Measurements from ENCODE around the gene MAP3K4.
A peak's percentile ranks its signal among the peaks of the same experiment; 100 is the strongest.
"Not testable (repeated sequence)": the region's sequence is repeated elsewhere in the genome, so short reads cannot be mapped to it uniquely, and the experiment has no call there.

Gene MAP3K4

DNA sequence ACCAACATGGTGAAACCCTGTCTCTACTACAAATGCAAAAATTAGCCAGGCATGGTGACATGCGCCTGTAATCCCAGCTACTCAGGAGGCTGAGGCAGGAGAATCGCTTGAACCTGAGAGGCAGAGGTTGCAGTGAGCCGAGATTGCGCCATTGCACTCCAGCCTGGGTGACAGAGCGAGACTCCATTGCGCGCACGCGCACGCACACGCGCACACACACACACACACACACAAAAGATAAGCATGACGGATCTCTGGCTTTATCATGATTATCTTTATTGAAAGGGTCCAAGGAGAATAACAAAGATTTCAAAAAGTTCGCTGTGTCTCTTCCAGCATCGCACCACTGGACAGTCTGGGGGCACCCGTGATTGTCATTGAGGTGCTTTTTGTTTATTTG is 19.0 kb upstream of the MAP3K4 start:
- not testable (repeated sequence) for DNase-seq

GRCh38 chr6:160973311-160974250 is 18.0 kb upstream of the MAP3K4 start:
- DNase-seq, result no peak

DNA sequence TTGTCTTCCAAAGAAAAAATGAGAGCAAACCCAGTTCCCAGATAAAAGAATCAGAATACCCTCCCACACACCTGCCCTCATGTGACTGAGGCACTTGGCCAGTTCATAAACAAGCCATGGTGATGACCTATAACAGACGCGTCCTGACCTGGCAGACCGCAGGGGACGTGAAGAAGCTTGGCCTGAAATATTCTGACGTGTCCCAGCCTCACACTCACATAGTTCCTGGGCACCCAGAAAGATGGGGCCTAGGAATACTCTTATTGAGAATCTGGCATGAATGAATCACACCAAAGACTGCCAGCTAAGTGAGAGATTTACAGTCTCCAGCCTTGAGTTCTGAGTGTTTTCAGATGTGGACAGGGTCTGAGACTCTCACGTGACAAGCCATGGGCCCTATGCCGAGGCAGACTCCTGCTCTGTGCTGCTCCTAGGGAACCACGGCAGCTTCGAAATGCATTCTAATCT is 17.2 kb upstream of the MAP3K4 start:
- DNase-seq, result no peak

DNA sequence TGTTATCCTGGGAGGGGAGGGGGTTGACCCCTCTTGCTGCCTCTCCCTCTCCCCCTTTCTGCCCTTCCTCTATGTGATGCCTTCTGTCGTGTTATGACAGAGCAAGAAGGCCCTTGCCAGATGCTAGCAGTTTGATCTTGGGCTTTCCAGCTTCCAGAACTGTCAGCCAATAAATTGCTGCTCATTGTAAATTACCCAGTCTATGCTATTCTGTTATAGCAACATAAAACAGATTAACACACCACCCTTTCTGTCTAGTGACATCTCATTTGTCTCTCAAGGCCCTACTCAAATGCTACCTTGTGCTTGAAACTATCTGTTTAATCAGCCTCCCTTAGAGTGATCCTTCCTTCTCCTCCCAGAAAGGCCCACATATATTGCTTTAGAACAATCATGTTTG is 16.4 kb upstream of the MAP3K4 start:
- no peak for DNase-seq

DNA sequence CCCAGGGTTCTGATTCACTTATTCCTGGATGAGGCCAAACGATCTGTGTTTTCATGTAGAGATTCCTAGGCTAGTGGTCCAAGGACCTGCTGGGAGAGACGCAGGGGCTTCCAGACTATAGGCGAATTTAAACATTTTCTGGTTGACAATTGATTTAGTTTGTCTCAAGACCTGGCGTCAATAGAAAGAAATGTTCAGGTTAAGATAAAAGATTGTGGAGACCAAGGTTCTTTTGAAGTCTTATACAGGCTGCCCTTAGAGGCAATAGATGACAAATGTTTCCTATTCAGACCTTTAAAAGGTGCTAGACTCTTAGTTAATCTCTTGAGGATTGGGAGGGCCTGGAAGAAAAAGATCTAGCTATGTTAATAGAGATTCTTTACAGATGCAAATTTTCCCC is 15.6 kb upstream of the MAP3K4 start:
- DNase-seq, result not testable (repeated sequence)

- no peak for DNase-seq
These were observed 13.2 kb upstream of the MAP3K4 start for GRCh38 chr6:160978141-160978901.

GRCh38 chr6:160979061-160979708 is 12.4 kb upstream of the MAP3K4 start:
- DNase-seq, result no peak

DNA sequence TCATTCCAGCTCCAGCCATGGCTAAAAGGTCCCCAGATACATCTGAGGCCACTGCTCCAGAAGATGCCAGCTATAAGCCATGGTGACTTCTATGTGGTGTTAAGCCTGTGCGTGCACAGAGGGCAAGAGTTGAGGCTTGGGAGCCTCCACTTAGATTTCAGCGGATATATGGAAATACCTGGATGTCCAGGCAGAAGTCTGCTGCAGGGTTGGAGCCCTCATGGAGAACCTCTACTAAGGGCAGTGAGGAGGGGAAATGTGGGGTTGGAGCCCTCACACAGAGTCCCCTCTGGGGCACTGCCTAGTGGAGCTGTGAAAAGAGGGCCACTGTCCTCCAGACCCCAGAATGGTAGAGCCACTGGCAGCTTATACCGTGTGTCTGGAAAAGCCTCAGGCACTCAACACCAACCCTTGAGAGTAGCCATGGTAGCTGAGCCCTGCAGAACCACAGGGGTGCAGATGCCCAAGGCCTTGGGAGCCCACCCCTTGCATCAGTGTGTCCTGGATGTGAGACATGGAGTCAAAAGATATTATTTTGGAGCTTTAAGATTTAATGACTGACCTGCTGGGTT is 8.1 kb upstream of the MAP3K4 start:
- DNase-seq, result not testable (repeated sequence)

- DNase-seq, result no peak
These were observed 4.7 kb upstream of the MAP3K4 start for GRCh38 chr6:160986851-160987250.

DNA sequence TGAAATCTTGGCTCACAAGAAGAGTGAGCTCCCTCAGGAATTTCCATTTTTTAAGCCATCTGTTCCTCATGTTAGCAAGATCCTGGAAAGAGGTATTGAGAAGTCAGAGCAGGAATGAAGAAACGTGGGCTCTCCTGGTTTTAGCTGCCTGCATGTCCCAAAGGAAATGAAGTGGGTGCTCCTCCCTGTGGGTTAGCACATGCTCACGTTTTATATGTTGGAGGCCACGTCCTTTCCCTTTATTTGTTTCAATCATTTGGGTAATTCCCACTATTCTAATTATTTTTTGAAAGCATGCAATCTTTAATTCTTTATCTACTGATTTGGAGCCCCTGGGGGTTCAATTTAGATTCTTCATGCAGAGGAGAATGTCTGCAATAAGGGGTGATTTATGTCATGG is 4.3 kb upstream of the MAP3K4 start:
- DNase-seq, result no peak

- no peak for DNase-seq
These were observed 643 bp upstream of the MAP3K4 start for GRCh38 chr6:160990847-160991405.

DNA sequence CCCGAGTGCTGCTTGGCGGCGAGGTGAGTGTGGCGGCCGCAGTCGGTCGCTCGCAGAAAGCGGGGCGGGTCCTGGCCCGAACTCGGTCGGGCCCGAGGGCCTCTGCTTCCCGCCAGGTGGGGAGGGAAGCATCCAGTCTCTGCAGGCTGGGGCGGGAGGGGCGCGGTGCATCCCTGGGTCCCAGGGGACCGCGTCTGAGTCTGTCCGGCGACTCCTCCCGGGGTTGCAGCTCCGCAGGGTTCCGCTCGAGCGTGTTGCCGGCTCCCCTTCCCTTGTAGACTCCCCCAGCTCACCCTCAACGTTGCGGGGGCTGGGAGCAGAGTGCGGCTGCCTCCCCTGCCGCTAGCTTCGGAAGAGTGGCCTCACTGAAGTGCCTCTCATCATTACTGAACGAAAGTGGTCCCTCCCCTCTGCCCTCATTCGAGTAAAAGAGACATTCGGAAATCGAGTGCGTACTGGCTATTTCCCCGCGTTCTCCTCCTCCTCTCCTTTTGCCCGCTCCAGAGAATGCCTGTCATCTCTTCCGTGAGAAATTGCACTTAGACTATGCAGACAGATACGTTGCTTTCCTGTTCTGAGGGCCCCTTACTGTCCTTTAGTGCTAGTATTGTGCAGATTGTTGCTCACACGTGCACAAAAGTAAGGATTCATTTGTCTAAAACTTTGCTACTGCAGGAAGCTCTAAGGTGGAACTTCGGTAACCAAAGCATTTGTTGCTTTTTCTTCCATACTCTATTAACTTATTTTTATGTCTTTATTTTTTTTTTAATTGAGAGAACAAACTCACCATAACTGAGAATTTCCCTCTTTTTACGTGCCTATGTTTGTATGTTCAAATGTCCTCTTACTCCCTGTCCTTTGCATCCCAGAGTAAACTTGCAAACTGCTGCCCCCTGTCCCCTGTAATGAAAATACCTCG is 751 bp downstream of the MAP3K4 start:
- no peak for DNase-seq

GRCh38 chr6:160992980-160993314 is 1.4 kb downstream of the MAP3K4 start:
- DNase-seq, result no peak

DNA sequence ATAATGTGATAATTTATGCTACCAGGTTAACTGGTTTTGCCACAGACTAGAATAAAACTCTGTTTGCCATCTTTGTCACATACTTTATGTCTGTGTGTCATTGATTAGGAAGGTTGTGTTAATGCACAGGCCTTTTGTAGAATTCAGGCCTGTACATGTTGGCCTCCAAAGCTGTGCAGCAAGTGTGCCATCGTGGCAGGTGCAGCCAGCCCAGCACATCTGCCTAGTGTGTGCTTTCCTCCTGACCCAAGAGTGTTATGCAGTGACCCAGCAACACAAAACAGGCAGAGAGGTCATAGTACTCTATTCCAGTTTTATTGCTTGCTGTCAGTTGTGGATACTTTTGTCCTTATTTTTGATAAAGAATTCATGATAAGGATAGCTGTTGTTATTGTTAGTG is 3.7 kb downstream of the MAP3K4 start:
- DNase-seq, result no peak

GRCh38 chr6:160996131-160996601 is 4.6 kb downstream of the MAP3K4 start:
- DNase-seq, result no peak

DNA sequence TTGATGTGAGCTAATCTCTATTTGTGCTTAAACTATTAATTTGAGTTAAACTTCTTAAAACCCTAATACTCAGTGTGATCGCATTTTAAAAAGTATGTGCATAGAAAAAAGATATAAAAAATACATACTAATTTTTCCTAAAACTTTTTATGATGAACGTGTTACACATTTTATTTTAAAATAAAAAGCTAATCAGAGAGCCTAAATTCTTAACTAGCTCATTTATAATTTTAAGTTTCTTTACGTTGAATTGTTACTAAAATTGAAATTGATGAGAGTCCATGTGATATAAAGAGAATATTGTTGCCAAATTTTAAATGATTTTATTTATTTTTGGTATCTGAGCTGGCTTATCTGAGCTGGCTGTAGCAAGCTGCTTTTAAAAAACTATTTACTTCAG is 6.6 kb downstream of the MAP3K4 start:
- DNase-seq, result no peak

DNA sequence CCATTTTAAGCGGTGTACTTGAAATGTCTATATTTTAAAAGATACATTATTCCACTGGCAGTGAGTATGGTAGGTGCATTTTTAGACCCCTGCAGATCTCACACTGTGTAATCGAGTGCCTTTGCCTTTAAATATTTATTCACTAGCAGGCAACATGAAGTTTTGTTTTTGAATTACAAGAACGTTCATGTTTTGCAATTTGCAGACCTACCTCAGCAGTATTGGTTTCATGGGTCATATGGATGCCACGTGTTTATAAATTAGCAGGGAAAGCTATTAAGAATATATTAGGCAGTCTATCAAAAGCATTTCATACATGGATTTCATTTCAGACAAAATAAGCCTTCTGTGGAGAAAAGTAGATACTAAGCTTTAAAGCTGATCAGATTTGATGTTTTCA is 7.2 kb downstream of the MAP3K4 start:
- no peak for DNase-seq

GRCh38 chr6:160999516-160999915 is 7.9 kb downstream of the MAP3K4 start:
- no peak for DNase-seq

GRCh38 chr6:161000632-161001031 is 9.1 kb downstream of the MAP3K4 start:
- no peak for DNase-seq

DNA sequence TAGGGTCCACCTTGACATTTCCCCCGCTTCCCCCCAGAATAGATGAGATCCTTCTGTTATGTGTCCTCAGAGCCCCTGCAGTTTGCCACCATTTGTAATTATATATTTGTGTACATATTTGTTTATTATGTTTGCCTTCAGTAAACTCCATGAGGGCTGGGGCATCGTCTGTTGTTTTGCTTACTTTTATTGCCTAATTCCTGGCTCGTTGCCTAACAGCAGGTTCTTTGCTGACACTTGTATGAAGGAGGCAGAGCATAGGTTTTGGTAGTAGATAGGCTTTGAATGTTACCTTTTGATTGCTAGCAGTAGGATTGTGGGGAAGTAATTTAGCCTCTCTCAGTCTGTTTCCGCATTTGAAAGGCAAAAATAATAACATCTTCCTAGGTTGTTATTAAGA is 9.9 kb downstream of the MAP3K4 start:
- DNase-seq, result peak; percentile 34

DNA sequence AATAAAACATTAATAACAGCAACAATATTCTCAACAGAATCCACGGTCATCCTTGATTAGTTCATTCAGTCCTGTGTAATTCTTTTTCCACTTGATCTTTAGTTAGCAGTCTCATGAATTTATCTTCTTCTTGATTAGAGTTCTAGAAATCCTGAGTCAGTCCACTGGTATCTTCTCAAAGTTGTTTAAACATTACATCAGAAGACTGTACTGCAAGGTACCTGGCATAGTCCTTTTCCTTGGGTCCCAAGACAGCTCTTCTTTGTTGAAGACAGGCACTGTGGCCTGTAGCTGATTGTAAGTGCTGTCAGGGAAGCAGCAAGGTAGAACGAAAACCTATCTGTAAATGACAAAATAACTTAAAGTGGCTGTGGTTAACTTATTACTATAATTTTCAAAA is 11.8 kb downstream of the MAP3K4 start:
- no peak for DNase-seq

DNA sequence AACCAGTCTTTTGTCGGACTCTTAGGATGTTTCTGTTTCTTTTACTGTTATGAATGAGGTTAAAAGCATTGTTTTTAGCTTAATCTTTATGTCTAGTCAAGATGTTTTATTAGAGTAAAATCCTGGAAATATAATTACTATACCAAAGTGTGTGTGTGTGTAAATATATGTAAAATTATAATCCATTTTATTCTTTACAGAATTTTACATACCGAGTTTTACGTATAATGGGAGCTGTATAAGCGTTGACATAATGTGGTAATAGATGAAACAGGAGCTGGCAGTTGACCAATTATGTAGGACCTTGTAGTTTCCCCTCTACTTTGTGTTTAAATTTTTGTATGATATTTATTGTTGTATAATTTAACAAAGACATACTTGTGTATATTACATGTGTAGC is 16.7 kb downstream of the MAP3K4 start:
- DNase-seq, result no peak

Data from NCI-H1417 treated with DMSO at 0.1 percent for 48 hours (cell line).